Measurements from ENCODE around the gene MPHOSPH10. TPM values are rescaled to one million over a fixed set of nuclear protein-coding genes. Genes with fewer than 3 reads are reported as not detected.
"Not testable (repeated sequence)": the region's sequence is repeated elsewhere in the genome, so short reads cannot be mapped to it uniquely, and the experiment has no call there.

MPHOSPH10 gene
- polyA plus RNA-seq, 2 of the 4 experiments (the other 2 are of a cell fraction), result 39.2 to 51.7 TPM

- TF ChIP-seq, protein P1, sequence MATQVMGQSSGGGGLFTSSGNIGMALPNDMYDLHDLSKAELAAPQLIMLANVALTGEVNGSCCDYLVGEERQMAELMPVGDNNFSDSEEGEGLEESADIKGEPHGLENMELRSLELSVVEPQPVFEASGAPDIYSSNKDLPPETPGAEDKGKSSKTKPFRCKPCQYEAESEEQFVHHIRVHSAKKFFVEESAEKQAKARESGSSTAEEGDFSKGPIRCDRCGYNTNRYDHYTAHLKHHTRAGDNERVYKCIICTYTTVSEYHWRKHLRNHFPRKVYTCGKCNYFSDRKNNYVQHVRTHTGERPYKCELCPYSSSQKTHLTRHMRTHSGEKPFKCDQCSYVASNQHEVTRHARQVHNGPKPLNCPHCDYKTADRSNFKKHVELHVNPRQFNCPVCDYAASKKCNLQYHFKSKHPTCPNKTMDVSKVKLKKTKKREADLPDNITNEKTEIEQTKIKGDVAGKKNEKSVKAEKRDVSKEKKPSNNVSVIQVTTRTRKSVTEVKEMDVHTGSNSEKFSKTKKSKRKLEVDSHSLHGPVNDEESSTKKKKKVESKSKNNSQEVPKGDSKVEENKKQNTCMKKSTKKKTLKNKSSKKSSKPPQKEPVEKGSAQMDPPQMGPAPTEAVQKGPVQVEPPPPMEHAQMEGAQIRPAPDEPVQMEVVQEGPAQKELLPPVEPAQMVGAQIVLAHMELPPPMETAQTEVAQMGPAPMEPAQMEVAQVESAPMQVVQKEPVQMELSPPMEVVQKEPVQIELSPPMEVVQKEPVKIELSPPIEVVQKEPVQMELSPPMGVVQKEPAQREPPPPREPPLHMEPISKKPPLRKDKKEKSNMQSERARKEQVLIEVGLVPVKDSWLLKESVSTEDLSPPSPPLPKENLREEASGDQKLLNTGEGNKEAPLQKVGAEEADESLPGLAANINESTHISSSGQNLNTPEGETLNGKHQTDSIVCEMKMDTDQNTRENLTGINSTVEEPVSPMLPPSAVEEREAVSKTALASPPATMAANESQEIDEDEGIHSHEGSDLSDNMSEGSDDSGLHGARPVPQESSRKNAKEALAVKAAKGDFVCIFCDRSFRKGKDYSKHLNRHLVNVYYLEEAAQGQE (IDR thresholded peaks at IDR 0.05), result no peak
- TF ChIP-seq, protein P2, sequence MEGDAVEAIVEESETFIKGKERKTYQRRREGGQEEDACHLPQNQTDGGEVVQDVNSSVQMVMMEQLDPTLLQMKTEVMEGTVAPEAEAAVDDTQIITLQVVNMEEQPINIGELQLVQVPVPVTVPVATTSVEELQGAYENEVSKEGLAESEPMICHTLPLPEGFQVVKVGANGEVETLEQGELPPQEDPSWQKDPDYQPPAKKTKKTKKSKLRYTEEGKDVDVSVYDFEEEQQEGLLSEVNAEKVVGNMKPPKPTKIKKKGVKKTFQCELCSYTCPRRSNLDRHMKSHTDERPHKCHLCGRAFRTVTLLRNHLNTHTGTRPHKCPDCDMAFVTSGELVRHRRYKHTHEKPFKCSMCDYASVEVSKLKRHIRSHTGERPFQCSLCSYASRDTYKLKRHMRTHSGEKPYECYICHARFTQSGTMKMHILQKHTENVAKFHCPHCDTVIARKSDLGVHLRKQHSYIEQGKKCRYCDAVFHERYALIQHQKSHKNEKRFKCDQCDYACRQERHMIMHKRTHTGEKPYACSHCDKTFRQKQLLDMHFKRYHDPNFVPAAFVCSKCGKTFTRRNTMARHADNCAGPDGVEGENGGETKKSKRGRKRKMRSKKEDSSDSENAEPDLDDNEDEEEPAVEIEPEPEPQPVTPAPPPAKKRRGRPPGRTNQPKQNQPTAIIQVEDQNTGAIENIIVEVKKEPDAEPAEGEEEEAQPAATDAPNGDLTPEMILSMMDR (IDR thresholded peaks at IDR 0.05), result no peak
- TF ChIP-seq BHLHE40 (IDR thresholded peaks at IDR 0.05; ENCODE audit: low read depth, low read length), result no peak
- no peak for TF ChIP-seq KDM1A (IDR thresholded peaks at IDR 0.05; ENCODE audit: low read depth)
- TF ChIP-seq EP300 (IDR thresholded peaks at IDR 0.05), result no peak
These were observed 42.7 kb downstream of the MPHOSPH10 start (continued) for GRCh38 chr2:71173096-71173495.

DNA sequence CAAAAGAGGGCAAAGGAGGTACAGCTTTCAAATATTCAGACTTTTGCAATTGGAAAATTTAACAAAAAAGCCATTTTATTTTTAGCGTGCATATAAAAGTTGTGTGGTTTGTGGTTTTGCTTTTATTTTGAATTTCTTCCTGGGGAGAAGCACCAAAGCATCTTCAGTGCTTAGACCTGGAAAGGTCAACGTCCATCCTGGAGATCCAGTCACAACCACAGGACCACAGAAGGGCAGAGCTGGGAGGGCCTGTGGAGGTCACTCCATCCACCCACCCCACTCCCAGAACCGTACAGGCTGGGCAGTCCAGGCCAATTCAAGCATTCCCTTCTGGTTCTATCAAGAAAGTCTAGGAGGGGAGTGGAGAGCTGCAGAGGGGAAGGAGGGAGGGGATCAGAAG, 43.8 kb downstream of the MPHOSPH10 start:
- Histone ChIP-seq H3K4me2 (no peak overlapping the region), H3K4me1 (no peaks in the 10 kb centered on the region), H3K9me3 (no peaks in the 10 kb centered on the region), H3K4me3 (no peak overlapping the region), H3K27ac (no peak overlapping the region)
- ATAC-seq (no peak; a peak in 1 of 6 replicates), DNase-seq (ENCODE audit: low read depth in 1 of 2, low spot score in 1 of 2) (no peak), FAIRE-seq (no peak)
- ChIA-PET POLR2A (no interaction called here), CTCF (interaction anchor here (0.9 to 3.3 kb wide), 4 partner anchors 16 to 287 kb away, joined by 3 to 16 read pairs (median 5); no protein-coding TSS in a partner anchor)
- TF ChIP-seq FOXS1 (CRISPR knock-in tag; IDR thresholded peaks at IDR 0.05) (no peak), SMC3 (IDR thresholded peaks at IDR 0.05) (no peak), GATA3 (IDR thresholded peaks at IDR 0.05; ENCODE audit: borderline replicate concordance) (no peak), KDM1A (IDR thresholded peaks at IDR 0.05; ENCODE audit: low read depth) (no peak), NR3C1 (IDR thresholded peaks at IDR 0.05) (no peak), CHD4 (IDR thresholded peaks at IDR 0.05; ENCODE audit: borderline replicate concordance) (no peak), MYC (IDR thresholded peaks at IDR 0.05; ENCODE audit: borderline replicate concordance, low read length) (no peak), CHD2 (IDR thresholded peaks at IDR 0.05; ENCODE audit: low read length, partially characterized antibody) (no peak), ESRRA (IDR thresholded peaks at IDR 0.05; ENCODE audit: borderline replicate concordance, low read length) (no peak), HOXA7 (CRISPR knock-in tag; IDR thresholded peaks at IDR 0.05) (no peak)
- TF ChIP-seq, protein P3, sequence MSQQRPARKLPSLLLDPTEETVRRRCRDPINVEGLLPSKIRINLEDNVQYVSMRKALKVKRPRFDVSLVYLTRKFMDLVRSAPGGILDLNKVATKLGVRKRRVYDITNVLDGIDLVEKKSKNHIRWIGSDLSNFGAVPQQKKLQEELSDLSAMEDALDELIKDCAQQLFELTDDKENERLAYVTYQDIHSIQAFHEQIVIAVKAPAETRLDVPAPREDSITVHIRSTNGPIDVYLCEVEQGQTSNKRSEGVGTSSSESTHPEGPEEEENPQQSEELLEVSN (IDR thresholded peaks at IDR 0.05; ENCODE audit: borderline replicate concordance, low read depth), result no peak
- TF ChIP-seq, protein P4, sequence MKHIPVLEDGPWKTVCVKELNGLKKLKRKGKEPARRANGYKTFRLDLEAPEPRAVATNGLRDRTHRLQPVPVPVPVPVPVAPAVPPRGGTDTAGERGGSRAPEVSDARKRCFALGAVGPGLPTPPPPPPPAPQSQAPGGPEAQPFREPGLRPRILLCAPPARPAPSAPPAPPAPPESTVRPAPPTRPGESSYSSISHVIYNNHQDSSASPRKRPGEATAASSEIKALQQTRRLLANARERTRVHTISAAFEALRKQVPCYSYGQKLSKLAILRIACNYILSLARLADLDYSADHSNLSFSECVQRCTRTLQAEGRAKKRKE (CRISPR knock-in tag; IDR thresholded peaks at IDR 0.05; ENCODE audit: low read depth), result no peak
- TF ChIP-seq, protein P1 (IDR thresholded peaks at IDR 0.05), result no peak
- 44% methylated on average over 3 of the region's 3 CpGs for WGBS (ENCODE audit: missing lambda C conversion rate)

DNA sequence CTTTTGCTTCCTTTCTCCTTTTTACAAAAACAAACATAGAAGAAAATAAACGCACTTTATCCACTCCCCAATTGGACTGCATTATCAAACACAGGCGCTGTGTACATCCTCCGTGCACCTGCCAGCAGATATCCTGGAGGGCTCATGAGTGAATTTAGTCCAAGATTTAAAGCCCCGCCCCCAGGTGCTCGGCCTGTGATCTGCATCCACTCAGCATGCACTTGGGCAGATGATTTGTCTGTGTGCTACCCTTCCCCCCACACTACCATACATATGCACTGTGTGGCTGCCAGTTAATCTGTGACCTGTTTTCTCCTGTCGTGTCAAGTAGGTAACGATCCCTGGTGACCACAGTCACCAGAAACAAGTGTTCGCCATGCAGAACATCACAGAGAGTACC, 48.4 kb downstream of the MPHOSPH10 start:
- H3K4me2 ChIP-seq; ATAC-seq; H3K4me1 ChIP-seq; FAIRE-seq; H3K27ac ChIP-seq; H3K4me3 ChIP-seq; H3K9me3 ChIP-seq; POLR2A ChIA-PET; DNase-seq (ENCODE audit: low read depth in 1 of 2, low spot score in 1 of 2): not testable (repeated sequence)
- 41% methylated on average over 8 of the region's 8 CpGs for WGBS (ENCODE audit: missing lambda C conversion rate)
- CTCF ChIA-PET, result interaction anchor here (1.2 kb wide), 1 partner anchor 10 kb away, joined by 4 read pairs; no protein-coding TSS in a partner anchor

All from A549 (cell line).